GM15510 (cell line): ENCODE data around the gene LOXHD1.

Experiments
- POLR2A ChIP-seq: IDR thresholded peaks from 3 replicates; pipeline ENCODE4 v1.6.1; 2011; ENCODE audit warnings: borderline replicate concordance; ENCODE audit not compliant: insufficient read length; ENCODE audit errors: extremely low read depth

LOXHD1 gene

DNA sequence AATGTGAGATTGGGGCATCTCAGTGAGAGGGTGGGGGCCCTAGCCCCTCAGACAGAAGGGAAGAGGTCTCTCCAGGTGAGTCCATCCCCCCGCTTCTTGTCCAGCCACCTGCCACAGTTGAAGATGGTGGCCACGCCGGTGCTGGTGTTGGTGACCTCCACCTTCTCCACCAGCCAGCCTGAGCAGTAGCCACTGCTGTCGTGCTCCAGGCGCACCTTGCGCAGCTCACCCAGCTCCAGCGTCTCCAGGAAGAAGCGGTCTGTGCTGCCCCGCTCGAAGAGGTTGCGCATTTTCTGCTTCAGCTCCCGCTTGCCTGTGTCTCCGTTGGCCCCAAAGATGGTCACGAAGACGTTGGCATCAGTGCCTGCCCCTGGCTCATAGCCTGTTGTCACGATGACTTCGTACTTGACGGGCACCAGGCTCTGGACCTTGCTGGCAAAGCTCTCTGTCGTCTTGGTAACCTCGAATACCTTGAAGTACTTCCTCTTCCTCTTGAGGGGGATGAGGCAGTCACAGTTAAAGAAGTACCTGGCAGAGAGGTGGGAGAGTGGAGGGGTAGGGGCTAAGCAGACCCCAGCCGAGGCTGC lies 179.5 kb downstream of the LOXHD1 start:
- TF ChIP-seq POLR2A, result no peak

DNA sequence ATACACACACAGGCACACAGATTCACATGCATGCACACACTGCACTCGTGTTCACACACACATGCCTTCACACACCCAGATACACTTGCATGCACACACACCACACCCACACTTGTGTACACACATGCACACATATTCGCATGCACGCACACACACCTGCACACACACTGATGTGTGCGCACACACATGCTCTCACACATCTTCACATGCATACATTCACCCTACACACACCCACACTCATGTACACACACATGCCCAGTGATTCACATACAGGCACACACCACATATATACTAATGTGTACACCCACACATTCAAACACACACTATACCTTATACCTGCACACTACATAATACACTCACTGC lies 181.6 kb downstream of the LOXHD1 start:
- no peak for TF ChIP-seq POLR2A

DNA sequence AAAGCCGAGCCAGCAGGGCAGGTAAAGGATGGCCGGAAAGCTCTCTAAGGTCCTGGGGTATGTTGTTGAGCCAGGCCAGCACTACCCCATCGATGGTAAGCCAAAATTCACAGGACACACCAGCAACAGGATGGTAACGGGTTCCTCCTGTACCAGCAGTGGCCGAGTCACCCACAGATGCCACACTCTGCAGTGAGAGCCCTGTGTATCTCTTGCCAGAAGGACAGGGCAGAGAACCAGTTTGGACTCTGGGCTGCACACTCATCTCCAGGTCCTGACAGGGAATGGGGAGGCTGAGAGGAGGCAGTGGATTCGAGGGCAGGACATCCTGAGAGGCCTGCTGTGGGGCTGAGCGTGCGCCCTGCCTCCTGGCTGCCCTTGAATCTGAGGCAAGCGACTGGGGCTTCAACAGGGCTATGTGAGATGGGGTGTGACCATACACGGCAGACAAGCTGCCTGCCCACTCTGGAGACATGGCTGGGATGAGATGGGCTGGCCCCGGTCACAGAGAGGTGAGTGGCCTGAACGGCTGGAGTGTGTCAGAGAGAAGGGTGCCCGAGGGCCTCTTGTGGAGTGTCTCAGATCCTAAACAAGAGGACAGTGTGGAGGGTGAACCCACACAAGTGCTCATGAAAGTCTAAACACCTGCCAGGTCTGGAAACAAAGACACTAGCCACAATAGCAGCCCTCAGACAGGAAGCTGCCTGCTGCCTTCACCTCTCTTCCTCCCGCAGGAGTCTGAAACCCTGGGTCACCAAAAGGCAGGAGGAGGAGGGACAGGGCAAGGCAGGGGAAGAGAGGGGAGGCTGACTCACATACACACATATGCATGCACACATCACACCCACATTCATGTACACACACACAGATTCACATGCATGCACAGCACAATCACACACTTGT lies 182.3 kb downstream of the LOXHD1 start:
- no peak for TF ChIP-seq POLR2A

DNA sequence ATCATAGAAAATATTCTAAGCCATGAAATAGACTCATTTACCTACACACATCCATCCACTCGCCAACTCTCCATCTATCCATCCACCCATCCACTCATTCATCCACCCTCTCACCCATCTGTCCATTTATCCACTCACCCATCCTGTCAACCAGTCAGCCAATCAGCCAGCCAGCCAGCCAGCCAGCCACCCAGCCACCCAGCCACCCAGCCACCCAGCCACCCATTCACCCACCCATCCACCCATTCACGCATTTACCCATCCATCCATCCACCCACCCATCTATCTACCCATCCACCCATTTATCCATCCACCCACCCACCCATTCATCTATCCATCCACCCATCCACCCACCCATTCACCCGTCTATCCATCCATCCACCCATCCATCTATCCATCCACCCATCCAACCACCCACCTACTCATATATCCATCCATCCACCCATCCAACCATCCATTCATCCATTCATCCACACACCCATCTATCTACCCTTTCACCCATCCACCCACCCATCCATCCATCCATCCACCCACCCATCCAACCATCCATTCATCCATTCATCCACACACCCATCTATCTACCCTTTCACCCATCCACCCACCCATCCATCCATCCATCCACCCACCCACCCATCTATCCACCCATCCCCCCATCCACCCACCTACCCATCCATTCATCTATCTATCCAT lies 185.1 kb downstream of the LOXHD1 start:
- TF ChIP-seq POLR2A, result no peak

DNA sequence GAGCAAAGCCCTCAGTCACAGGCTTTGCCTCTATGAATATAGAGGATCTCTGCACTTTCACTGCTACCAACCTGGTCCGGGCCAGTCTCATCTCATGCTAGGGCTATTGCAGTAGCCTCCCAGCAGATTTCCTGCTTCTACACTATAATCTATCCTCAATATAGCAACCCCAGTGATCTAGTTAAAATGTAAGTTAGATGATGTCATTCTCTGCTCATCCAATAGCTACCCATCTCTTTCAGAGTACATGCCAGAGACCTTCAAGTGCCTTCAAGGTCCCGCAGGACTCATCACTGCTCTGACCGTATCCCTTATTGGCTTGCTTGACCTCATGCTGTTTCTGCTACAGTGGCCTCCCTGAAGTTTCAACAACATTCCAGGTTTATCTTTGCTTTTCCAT lies 186.3 kb downstream of the LOXHD1 start:
- TF ChIP-seq POLR2A, result no peak

DNA sequence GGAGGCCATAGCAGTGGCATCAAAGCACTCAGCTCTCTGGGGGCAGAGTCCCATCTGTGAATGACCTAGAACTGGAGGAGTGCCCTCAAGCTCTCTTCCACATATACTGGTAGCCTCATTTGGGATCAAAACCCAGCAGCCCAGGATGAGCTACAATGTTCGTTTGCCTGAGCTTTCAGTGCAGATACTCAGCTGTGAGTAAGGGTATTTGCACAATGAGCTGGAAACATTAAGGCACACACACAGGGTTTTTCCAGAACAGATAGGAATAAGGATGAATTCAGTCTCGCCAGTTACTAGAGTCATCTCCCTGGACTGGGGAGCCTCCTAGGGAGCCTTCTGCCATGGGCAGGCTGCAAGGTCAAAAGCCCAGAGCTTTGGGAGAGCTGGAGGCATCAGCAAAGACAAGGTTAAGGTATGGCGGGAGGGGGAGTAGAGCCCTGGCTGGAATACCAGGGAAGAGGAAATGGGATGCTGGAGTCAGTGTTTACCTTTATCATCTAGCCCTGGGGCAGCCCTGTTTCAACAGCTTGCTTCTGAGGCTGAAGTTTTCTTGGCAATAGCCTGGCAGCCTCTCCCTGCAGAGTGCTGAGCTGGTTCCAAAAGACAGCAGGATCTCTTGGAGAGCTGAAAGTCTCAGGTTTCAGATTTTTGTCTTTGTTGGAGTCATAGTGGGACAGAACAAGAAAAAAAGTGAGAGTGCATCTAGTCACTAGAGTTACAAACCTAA lies 187.7 kb downstream of the LOXHD1 start:
- no peak for TF ChIP-seq POLR2A

DNA sequence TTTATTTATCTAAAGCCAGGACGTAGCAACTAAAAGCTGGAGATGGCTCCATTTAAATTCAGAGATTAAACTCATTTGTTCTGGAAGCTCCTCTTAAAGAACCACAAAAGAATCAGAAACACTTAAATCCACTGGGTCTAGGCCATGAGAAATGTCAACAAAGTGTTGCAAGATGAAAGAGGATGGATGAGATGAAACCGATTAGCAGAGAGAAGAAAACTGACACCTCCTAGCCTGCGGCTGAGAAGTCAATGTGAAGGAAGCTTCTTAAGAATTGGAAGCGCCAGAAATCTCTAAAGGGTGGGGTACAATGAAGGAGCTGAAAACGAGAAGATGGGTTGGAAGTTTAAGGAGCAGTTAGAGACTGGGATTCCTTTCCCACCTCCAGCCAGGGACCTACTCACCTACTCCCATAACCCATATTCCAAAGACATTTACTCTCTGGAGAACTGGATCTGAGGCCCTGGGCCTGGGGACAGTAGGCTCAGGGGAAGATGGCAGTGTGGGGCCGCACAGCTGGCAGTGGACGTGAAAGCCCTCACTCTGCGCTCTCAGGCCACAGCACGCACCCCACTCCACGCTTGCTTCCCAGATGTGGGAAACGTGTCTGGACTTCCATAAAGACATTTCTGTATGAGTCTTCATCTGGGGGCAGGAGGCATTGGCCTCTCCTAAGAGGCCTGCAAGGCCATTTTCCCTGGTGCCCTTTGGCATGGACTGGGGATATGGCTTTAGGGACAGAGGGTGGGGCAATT lies 188.4 kb downstream of the LOXHD1 start:
- no peak for TF ChIP-seq POLR2A

DNA sequence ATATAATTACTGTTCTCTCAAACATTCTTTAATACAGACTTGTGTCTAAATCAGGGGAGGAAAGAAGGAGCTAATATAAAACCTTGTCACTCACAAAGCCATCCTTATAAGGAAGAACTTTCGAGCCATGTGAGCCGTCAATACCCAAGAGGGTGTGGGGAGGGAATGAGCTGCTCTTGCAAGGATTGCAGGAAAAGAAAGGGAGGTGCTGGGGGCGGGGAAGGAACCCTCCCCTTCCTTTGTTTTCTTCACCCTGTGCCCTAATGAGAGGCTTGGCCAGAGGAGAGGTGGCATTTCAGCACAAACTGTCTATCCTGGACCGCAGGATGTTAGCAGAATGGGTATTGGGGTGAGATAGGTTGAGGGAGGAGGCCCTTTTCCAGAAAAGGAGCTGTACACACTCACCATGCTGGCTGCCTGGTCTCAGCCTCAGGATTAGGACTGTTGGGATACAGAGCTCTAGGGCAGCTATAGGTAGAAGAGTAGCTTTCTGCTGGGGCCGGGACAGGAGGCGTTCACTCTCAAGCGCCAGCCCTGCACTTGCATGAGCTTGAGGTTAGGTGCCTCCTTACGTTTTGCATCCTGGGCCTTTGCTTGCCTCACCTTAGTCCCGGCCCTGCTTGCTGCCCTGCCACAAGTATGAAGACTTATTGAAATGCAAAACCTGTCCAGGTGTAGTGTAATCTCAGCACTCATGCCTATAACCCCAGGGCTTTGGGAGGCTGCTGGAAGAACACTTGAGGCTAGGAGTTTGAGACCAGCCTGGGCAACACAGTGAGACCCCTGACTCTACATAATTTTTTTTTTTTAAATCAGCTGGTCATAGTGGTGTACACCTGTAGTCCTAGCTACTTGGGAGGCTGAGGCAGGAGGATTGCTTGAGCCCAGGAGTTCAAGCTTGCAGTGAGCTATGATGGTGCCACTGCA lies 190.5 kb downstream of the LOXHD1 start:
- no peak for TF ChIP-seq POLR2A

DNA sequence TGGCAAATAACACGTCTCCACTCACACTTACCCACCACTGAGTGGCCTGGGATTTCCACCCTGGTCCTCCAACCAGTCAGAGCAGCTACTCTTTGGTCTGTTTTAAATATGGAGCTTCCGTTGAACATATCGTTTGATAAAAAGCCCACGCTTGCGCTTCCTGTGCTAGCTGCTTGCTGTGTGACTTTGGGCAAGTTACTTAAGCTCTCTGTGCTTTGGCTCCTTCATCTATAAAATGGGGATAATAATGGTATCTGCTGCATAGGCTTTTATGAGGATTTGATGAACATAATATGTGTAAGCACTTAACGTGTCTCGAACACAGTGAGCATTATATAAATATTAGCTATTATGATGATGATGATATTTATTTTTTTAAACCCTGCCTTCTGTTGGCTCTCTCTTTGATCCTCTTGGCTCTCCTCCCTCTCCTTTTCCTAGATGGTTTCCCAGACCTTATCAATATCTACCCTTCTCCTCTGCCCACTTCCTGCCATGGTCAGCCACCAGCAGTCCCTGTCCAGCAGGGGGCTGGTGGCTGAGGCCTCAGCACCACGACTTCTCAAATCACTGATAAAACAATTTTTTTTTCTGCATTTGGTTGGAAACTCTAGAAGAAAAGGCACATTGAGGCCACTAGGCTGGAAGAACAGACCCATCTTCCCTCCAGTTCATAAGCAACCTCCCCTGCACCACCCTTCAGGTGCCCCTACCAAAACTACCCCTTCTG lies 191.9 kb downstream of the LOXHD1 start:
- no peak for TF ChIP-seq POLR2A

DNA sequence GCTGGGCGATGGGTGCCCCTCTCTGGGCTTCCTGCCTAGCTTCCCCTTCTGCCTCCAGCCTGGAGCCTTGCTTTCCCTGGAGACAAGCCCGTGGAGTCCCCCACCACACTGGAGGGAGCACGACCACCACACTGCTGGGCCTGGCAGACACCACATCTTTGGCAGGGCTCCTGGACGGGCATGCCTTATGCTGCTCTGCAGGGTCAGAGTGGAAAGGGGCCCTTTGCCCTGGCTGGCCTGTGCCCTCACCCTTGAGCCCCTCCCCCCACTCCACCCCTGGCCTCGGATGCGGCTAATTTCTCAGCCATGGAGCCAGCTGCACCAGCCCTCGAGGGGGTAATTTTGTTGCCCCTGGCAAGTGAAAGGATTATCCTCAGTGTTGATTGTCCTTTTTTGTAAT lies 194.5 kb downstream of the LOXHD1 start:
- no peak for TF ChIP-seq POLR2A

DNA sequence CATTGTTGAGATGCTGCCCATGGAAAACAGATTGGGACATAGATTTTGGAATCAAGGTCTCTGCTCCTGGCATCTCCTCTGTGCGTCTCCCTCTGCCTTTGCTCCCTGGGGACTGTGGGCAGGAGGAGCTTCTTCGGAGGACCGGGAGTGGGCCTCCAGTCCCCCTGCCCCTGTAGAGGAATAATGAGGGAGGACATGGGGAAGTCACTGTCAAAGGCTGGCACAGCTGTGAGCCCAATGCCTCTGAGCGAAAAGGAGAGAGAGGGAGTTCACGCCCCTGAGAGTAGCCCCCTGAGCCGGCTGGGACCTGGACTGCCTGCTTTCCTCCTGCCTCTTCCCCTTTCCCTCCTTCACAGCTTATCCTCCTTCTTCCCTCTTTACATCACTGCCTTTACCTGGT lies 195.0 kb downstream of the LOXHD1 start:
- TF ChIP-seq POLR2A, result no peak

DNA sequence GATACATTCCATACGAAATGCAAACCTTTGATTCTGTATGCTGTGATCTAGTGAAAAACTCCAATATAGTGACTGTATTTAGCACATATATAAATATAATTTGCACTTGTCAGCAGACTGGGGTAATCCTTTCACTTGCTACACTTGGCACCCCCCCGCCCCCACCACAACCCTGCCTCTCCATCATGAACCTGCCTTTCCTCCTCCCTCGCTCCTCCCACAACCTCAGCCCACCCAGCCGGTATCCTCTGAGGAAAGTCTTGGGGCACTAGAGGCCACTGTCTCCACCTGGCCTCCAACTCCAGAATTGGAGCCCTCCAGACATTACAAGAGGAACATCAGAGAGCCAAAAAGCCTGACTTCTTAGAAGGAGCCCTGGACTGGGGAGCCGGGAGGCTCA lies 196.3 kb downstream of the LOXHD1 start:
- TF ChIP-seq POLR2A, result no peak
